Hematopoietic multipotent progenitor cell treated with erythropoietin and hydrocortisone succinate and interleukin-3 and kit ligand, for 4 days (in vitro differentiated cells): ENCODE results near the gene KRTAP10-11.
"Not testable (repeated sequence)": the region's sequence is repeated elsewhere in the genome, so short reads cannot be mapped to it uniquely, and the experiment has no call there.

Experiments used
- DNase-seq: peaks from one replicate; pipeline ENCODE4 v3.0.0-alpha.2; 2015

The KRTAP10-11 gene

GRCh38 chr21:44646366-44647221, at the start of gene KRTAP10-11:
TSS of gene KRTAP10-11 (plus strand) at chr21:44646414. CDS start at chr21:44646459, 45 bp downstream.
- DNase-seq: not testable (repeated sequence)

GRCh38 chr21:44598061-44598460, 48.2 kb upstream of the KRTAP10-11 start:
- DNase-seq: no peak

GRCh38 chr21:44599264-44600029, 46.8 kb upstream of the KRTAP10-11 start:
- no peak for DNase-seq

DNA sequence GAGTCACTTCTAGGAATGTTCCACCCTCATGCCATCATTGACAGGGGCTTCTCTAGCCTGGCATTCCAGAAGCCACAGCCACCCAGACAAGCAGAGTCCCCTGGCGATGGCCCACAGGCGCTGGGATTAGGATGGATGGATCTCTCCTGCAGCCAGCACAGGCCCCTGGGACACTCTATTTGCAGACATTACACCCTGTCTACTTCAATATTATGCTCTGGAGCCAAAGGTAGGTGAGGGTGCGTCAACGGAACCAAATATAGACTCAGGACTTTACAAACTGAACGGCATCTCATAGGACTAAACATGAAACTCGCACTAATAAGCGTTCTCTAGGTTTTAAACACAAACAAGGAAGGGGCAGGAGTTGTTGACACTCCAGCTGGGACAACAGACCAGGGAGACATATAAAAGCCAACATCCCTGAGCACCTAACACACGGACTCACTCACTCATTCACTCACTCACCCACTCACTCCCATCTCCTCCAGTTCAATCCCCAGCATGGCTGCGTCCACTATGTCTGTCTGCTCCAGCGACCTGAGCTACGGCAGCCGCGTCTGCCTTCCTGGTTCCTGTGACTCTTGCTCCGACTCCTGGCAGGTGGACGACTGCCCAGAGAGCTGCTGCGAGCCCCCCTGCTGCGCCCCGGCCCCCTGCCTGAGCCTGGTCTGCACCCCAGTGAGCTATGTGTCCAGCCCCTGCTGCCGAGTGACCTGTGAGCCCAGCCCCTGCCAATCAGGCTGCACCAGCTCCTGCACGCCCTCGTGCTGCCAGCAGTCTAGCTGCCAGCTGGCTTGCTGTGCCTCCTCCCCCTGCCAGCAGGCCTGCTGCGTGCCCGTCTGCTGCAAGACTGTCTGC, 45.9 kb upstream of the KRTAP10-11 start, which contains the start of gene KRTAP10-7:
KRTAP10-7 (plus strand) TSS at position 480 of the 861 bp plus-strand sequence; CDS start at position 505, 25 bp downstream.
- not testable (repeated sequence) for DNase-seq

GRCh38 chr21:44601091-44601490, 45.1 kb upstream of the KRTAP10-11 start:
- DNase-seq: not testable (repeated sequence)

DNA sequence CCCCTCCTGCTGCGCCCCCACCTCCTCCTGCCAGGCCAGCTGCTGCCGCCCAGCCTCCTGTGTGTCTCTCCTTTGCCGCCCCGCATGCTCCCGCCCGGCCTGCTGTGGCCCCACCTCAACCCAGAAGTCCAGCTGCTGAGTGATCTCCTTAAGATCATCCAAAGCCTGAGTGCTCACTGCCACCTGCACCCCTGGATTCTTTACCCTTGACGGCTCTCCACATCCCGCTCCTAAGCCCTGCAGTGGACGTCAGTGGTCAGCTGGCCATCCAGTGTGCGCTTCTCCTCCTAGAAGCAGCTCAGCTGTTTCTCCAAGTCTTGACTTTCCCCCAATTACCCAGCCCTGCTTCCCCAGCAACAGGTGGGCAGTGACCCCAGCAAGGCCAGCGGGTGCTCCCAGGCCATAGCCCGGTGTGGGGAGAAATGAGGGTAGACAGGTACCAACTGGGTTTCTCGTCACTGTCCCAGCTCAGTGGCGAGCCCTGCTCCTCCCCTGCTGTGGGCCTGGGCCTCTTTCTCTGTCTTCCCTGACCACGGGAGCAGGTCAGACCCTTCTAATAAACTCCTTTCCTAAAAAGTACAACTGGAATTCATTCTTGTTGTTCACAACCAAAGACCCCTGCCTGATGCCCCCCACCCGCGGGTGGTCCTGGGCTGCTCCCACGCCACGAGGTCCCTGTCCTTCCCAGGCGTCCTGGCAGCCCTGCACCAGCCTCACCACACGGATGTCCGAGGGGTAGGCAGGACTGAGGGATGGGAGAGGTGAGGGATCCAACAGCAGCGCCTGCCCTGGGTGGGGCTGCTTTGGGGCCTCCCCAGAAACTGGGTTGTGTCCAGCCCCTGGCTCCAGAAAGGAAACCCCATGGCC, 44.4 kb upstream of the KRTAP10-11 start:
- no peak for DNase-seq

GRCh38 chr21:44602463-44602850, 43.8 kb upstream of the KRTAP10-11 start:
- DNase-seq: no peak

- no peak for DNase-seq
Observed at GRCh38 chr21:44603109-44603875, 42.9 kb upstream of the KRTAP10-11 start.

DNA sequence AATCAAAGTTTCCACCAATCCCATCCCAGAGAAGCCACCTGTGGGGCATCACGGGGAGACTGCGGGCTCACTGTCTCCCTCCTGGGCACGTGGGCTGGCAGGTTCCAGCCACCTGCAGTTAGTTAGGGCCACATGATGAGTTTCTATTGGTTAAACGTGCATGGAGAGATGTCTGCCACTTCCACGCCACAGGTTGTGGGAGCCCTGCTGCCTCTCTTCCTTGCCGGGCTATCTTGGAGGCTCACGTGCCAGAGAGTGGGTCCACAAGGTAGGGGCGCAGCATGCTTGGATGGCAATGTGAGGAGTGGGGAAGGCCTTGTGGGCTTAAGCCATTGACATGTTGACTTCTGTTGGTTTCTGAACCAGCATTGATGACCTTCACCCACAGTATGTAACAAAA, 42.3 kb upstream of the KRTAP10-11 start:
- no peak for DNase-seq

- DNase-seq: no peak
Observed at GRCh38 chr21:44606495-44606894, 39.7 kb upstream of the KRTAP10-11 start.

DNA sequence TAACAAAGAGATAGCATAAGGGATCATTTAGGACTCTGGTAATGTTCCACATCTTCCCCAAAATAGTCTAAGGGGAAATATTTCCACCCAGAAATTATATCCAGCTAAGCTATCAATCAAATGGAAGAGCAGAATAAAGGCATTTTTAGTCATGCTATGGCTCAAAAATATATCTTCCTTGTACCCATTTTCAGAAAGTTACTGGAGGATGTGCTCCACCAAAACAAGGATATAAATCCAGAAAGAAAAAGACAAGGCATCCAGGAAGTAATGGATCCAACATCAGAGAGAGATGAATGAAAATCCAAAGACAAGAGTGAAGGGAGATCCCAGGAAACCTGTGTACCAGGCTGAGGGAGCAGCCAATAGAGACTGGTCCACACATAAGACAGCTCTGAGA, 37.0 kb upstream of the KRTAP10-11 start:
- DNase-seq: no peak

DNA sequence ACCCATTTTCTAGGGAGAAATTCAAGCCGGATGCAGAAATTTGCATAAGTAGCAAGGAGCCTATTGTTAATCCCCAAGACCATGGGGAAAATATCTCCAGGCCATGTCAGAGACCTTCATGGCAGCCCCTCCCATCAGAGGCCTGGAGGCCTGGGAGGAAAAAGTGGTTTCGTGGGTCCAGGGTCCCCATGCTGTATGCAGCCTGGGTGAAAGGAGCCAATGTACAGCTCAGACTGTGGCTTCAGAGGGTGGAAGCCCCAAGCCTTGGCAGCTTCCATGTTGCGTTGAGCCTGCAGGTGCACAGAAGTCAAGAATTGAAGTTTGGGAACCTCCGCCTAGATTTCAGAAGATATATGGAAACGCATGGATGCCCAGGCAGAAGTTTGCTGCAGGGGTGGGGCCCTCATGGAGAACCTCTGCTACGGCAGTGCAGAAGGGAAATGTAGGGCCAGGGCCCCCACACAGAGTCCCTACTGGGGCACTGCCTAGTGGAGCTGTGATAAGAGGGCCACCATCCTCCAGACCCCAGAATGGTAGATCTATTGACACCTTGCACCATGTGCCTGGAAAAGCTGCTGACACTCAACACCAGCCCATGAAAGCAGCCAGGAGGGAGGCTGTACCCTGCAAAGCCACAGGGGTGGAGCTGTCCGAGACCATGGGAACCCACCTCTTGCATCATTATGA, 35.9 kb upstream of the KRTAP10-11 start:
- DNase-seq: not testable (repeated sequence)

DNA sequence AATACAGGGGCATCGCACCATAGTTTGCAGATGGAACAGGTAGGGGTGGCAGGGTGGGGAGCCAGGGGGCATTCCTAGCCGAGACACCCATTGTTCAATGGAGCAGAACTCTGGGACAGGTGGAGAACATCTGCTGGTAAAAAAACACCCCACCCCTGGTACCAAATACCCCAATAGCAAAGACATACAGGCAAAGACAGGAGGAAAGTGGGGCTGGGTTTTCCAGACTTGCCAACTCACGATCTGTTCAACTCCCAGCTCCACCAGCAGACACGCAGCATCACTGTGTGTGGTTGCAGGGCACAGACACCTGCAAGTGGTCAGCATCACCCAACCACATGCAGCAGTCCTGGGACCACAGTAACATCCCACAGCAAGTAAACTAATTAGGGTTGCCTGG, 34.7 kb upstream of the KRTAP10-11 start:
- no peak for DNase-seq

- DNase-seq: no peak
Observed at GRCh38 chr21:44612029-44612486, 34.2 kb upstream of the KRTAP10-11 start, which contains the start of gene KRTAP10-8. TSS of gene KRTAP10-8 (plus strand) at chr21:44612079. CDS start at chr21:44612101, 22 bp downstream.

- DNase-seq: no peak
Observed at GRCh38 chr21:44612669-44613229, 33.5 kb upstream of the KRTAP10-11 start.

- DNase-seq: no peak
Observed at GRCh38 chr21:44613386-44614155, 32.6 kb upstream of the KRTAP10-11 start.

- DNase-seq: no peak
Observed at GRCh38 chr21:44614161-44614631, 32.0 kb upstream of the KRTAP10-11 start.

DNA sequence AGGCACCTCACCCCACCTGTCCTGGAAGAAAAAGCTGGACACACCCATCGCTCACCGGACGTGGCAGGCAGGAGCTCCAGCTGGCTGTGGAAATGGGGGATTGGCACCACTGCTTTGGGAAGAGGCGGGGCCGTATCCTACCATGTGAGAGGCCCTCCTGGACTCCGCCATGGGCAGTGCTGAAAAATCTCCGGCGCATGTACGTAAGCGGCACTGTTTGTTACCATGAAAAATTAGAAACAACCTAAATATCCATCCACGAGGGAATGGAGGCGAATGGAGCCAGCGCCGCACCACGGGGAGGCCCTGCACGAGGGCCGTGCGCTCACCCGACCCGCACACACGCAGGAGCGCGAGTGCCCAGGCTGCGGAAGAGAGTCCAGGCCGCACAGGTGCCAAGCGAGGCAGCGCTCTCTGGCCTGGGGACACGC, 31.2 kb upstream of the KRTAP10-11 start:
- no peak for DNase-seq

- DNase-seq: no peak
Observed at GRCh38 chr21:44615466-44615865, 30.7 kb upstream of the KRTAP10-11 start.
